GM19351 (cell line): ENCODE data around the gene RAB29.
"Not testable (repeated sequence)": the region's sequence is repeated elsewhere in the genome, so short reads cannot be mapped to it uniquely, and the experiment has no call there.

Experiments used
- ATAC-seq: cut with Tn5 transposase; IDR thresholded peaks from one replicate; pipeline ENCODE4 v1.9.1; 2021; ENCODE audit warnings: mild to moderate bottlenecking, moderate library complexity; ENCODE audit not compliant: unreplicated experiment

The RAB29 gene

GRCh38 chr1:205775015-205775716 lies at the start of gene RAB29:
Gene RAB29, minus strand, starts transcription at chr1:205775482. Its CDS starts 526 bp downstream, at chr1:205774956.
- peak; percentile 74 for ATAC-seq

GRCh38 chr1:205824180-205824579 lies 48.9 kb upstream of the RAB29 start:
- ATAC-seq = no peak

- ATAC-seq = not testable (repeated sequence)
These were observed 48.0 kb upstream of the RAB29 start for GRCh38 chr1:205823260-205823659.

GRCh38 chr1:205822397-205822796 lies 47.1 kb upstream of the RAB29 start:
- ATAC-seq = no peak

GRCh38 chr1:205817988-205818387 lies 42.7 kb upstream of the RAB29 start:
- ATAC-seq = no peak

- ATAC-seq = no peak
These were observed 42.1 kb upstream of the RAB29 start for GRCh38 chr1:205817364-205817763.

- no peak for ATAC-seq
These were observed 38.4 kb upstream of the RAB29 start for GRCh38 chr1:205813755-205814058.

GRCh38 chr1:205812878-205813754 lies 37.8 kb upstream of the RAB29 start, which contains the start of gene SLC41A1:
Gene SLC41A1, minus strand, starts transcription at chr1:205813198. Its CDS starts 2,757 bp downstream, at chr1:205810441.
- peak; percentile 91 for ATAC-seq

GRCh38 chr1:205812271-205812877 lies 37.1 kb upstream of the RAB29 start:
- no peak for ATAC-seq

- ATAC-seq = no peak
These were observed 36.4 kb upstream of the RAB29 start for GRCh38 chr1:205811660-205812059.

GRCh38 chr1:205810448-205811157 lies 35.3 kb upstream of the RAB29 start:
- ATAC-seq = no peak

- ATAC-seq = no peak
These were observed 34.7 kb upstream of the RAB29 start for GRCh38 chr1:205809942-205810345.

- ATAC-seq = no peak
These were observed 34.2 kb upstream of the RAB29 start for GRCh38 chr1:205809469-205809868.

- no peak for ATAC-seq
These were observed 29.9 kb upstream of the RAB29 start for GRCh38 chr1:205805082-205805711.

- ATAC-seq = no peak
These were observed 29.3 kb upstream of the RAB29 start for GRCh38 chr1:205804605-205805004.

- ATAC-seq = no peak
These were observed 28.7 kb upstream of the RAB29 start for GRCh38 chr1:205803986-205804385.

GRCh38 chr1:205802060-205802459 lies 26.8 kb upstream of the RAB29 start:
- ATAC-seq = no peak

GRCh38 chr1:205800981-205801703 lies 25.9 kb upstream of the RAB29 start:
- ATAC-seq = no peak

- ATAC-seq = no peak
These were observed 25.1 kb upstream of the RAB29 start for GRCh38 chr1:205800427-205800826.

- ATAC-seq = no peak
These were observed 23.3 kb upstream of the RAB29 start for GRCh38 chr1:205798577-205798976.
